Lower lobe of right lung (tissue), 2 donors: ENCODE measurements around the gene MND1. TPM values are rescaled to one million over a fixed set of nuclear protein-coding genes. Genes with fewer than 3 reads are reported as not detected.

ENCODE experiments used
- ATAC-seq, 2 donors: fragments of 200-7000 bp; cut with Tn5 transposase; one replicate each; pipeline ENCODE4 v1.9.1; 2020 to 2022; ENCODE audit warnings: mild to moderate bottlenecking in 2 of 2, moderate library complexity in 2 of 2
- DNase-seq: peaks from one replicate; pipeline ENCODE4 v3.0.0-alpha.2; 2020
- H3K27ac ChIP-seq: fragments of 200-600 bp; one replicate; pipeline ENCODE4 v1.8.0; 2022
- H3K27me3 ChIP-seq: fragments of 200-600 bp; one replicate; pipeline ENCODE4 v1.8.0; 2022; ENCODE audit warnings: low read depth
- H3K36me3 ChIP-seq: fragments of 200-600 bp; one replicate; pipeline ENCODE4 v1.8.0; 2022; ENCODE audit warnings: mild to moderate bottlenecking
- H3K4me1 ChIP-seq: fragments of 200-600 bp; one replicate; pipeline ENCODE4 v1.8.0; 2022
- H3K4me3 ChIP-seq: fragments of 200-600 bp; one replicate; pipeline ENCODE4 v1.8.0; 2022; ENCODE audit warnings: mild to moderate bottlenecking
- H3K9me3 ChIP-seq: fragments of 200-600 bp; one replicate; pipeline ENCODE4 v1.8.0; 2022
- CTCF ChIP-seq: fragments of 200-600 bp; IDR thresholded peaks from one replicate; pipeline ENCODE4 v1.8.0; 2022; ENCODE audit warnings: antibody characterized with exemption, mild to moderate bottlenecking
- intact Hi-C: fragments of 100-400 bp; cut with DNase I; formaldehyde crosslinking; loops from one replicate; pipeline ENCODE4 v1.11.0; 2022
- total RNA-seq: library from RNA; stranded (reverse); fragmentation: NEBNext Ultra II Directional; extraction: Animal tissue kit (Norgen Biotek cat#: 25700); gene quantifications from one replicate; pipeline ENCODE4 v1.2.1, GENCODE V29; 2021
- donor health status: DM: no; HTN: yes; CAD: no; lungs with severe emphysema.

MND1 gene
- total RNA-seq, 1 donor from 2014 or later, result 0.83 TPM

- H3K36me3 ChIP-seq, result no peaks in the 10 kb centered on the region
- peaks cover 11% of the 10 kb centered on the region for H3K4me1 ChIP-seq
- DNase-seq (no peak), ATAC-seq (no peak)
- intact Hi-C loops, result loop anchor here (10.0 kb wide), 1 partner anchor 228 kb away; no protein-coding TSS in a partner anchor
- TF ChIP-seq CTCF, result no peak
- no peaks in the 10 kb centered on the region for H3K9me3 ChIP-seq
- no peaks in the 10 kb centered on the region for H3K27me3 ChIP-seq
- H3K4me3 ChIP-seq, result no peak overlapping the region
- H3K27ac ChIP-seq, result no peak overlapping the region
Measured at GRCh38 chr4:153347117-153347516, 2.6 kb downstream of the MND1 start.

GRCh38 chr4:153348006-153348405, 3.5 kb downstream of the MND1 start:
- H3K9me3 ChIP-seq, result no peaks in the 10 kb centered on the region
- DNase-seq (no peak), ATAC-seq (no peak)
- H3K36me3 ChIP-seq, result no peaks in the 10 kb centered on the region
- H3K27ac ChIP-seq, result no peak overlapping the region
- peaks cover 10% of the 10 kb centered on the region for H3K4me1 ChIP-seq
- no peak for TF ChIP-seq CTCF
- no peaks in the 10 kb centered on the region for H3K27me3 ChIP-seq
- H3K4me3 ChIP-seq, result no peak overlapping the region
- intact Hi-C loops, result loop anchor here (10.0 kb wide), 1 partner anchor 227 kb away; no protein-coding TSS in a partner anchor

- no peak for DNase-seq
- intact Hi-C loops, result loop anchor here (10.0 kb wide), 1 partner anchor 225 kb away; no protein-coding TSS in a partner anchor
- no peak for ATAC-seq
- Histone ChIP-seq H3K4me1 (peaks cover 5% of the 10 kb centered on the region), H3K4me3 (no peak overlapping the region), H3K9me3 (no peaks in the 10 kb centered on the region), H3K27ac (no peak overlapping the region), H3K27me3 (no peaks in the 10 kb centered on the region), H3K36me3 (no peaks in the 10 kb centered on the region)
- TF ChIP-seq CTCF, result no peak
Measured at GRCh38 chr4:153349206-153349805, 4.8 kb downstream of the MND1 start.

- no peak for DNase-seq
Measured at GRCh38 chr4:153362184-153362583, 17.7 kb downstream of the MND1 start.

GRCh38 chr4:153364061-153364460, 19.6 kb downstream of the MND1 start:
- Histone ChIP-seq H3K27ac (no peak overlapping the region), H3K9me3 (no peaks in the 10 kb centered on the region), H3K36me3 (no peaks in the 10 kb centered on the region), H3K4me1 (no peaks in the 10 kb centered on the region), H3K4me3 (no peak overlapping the region), H3K27me3 (no peaks in the 10 kb centered on the region)
- intact Hi-C loops, result no loop called here
- no peak for TF ChIP-seq CTCF
- no peak for DNase-seq
- ATAC-seq, result no peak

More at GRCh38 chr4:153362184-153362583, 17.7 kb downstream of the MND1 start:
- intact Hi-C loops, result no loop called here
- Histone ChIP-seq H3K36me3 (no peaks in the 10 kb centered on the region), H3K27ac (no peak overlapping the region), H3K4me1 (no peaks in the 10 kb centered on the region), H3K4me3 (no peak overlapping the region), H3K27me3 (no peaks in the 10 kb centered on the region), H3K9me3 (no peaks in the 10 kb centered on the region)
- TF ChIP-seq CTCF, result no peak
- no peak for ATAC-seq
